ENCODE measurements around the gene PGA5. TPM values are rescaled to one million over a fixed set of nuclear protein-coding genes. Genes with fewer than 3 reads are reported as not detected.
"Not testable (repeated sequence)": the region's sequence is repeated elsewhere in the genome, so short reads cannot be mapped to it uniquely, and the experiment has no call there.

The PGA5 gene
- total RNA-seq, 4 donors from 2014 or later = not detected

DNA sequence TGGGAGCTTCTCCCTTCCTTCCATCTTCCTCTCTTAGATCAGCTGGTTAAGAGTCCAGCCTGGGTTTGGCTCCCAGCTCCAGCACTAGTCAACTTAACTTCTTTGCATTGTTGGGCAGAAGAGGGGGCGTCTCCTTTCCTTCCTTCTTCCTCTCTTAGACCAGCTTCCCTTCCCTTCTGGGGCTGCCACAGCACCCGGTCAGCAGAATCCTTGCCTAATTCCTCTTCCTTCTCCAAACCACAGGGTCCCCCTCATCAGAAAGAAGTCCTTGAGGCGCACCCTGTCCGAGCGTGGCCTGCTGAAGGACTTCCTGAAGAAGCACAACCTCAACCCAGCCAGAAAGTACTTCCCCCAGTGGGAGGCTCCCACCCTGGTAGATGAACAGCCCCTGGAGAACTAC is 551 bp downstream of the PGA5 start:
- H3K9me3 ChIP-seq; H3K4me3 ChIP-seq; H3K4me1 ChIP-seq; intact Hi-C loops (cut with DNase I; ENCODE audit: low total_unique reads); H3K27ac ChIP-seq; H3K36me3 ChIP-seq; DNase-seq; H3K27me3 ChIP-seq: not testable (repeated sequence)

DNA sequence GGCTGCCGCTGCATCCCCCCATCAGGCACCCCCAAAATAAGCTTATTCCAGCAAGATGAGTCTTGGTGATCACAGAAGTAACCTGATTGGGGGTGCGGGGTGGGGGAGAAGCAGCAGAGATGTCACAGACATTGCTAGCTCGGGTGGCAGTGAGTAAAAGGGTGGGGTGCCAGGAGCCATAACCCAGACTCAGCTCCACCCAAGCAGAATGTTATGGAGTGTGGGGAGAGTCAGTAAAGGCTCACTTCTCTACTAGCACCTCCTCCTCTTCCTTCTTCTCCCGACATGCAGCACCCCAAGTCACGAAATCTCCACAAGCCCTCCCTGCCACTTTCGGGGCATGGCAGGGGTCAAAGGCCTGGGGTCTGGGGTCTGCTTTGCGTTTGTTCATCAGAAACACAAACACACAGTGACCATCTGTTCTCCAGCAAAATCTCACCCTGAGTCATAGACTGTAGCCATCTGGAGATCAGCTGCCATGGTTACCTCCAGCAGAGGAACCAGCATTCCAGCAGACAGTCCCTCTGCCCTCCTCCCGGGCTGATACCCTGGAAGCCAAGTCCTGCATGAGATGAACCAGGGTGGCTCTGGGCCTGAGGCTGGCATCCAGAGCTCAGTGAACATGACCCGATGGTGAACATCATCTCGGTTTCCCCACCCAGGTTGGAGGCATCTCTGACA is 4.4 kb downstream of the PGA5 start:
- DNase-seq; intact Hi-C loops (cut with DNase I; ENCODE audit: low total_unique reads); H3K27ac ChIP-seq; H3K9me3 ChIP-seq; H3K36me3 ChIP-seq; H3K4me1 ChIP-seq; H3K27me3 ChIP-seq; H3K4me3 ChIP-seq: not testable (repeated sequence)

DNA sequence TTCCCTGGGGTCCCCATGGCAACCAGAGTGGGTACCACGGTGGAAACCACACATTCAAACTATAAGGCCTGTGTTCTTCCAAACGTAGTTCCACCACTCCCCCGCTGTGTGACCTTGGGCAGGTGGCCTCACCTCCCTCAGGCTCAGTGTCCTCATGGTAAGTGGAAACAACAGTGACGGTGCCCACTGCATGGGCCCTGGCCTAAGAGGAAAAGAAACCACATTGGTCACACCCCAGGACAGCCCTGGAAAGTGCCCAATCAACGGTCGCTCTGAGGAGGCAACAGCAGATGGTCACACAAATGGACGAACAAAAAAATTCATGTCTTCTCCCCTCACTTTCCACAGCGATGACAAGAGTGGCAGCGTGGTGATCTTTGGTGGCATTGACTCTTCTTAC is 7.1 kb downstream of the PGA5 start:
- H3K36me3 ChIP-seq; H3K4me1 ChIP-seq; H3K4me3 ChIP-seq; H3K27ac ChIP-seq; DNase-seq; intact Hi-C loops (cut with DNase I; ENCODE audit: low total_unique reads); H3K27me3 ChIP-seq; H3K9me3 ChIP-seq: not testable (repeated sequence)

DNA sequence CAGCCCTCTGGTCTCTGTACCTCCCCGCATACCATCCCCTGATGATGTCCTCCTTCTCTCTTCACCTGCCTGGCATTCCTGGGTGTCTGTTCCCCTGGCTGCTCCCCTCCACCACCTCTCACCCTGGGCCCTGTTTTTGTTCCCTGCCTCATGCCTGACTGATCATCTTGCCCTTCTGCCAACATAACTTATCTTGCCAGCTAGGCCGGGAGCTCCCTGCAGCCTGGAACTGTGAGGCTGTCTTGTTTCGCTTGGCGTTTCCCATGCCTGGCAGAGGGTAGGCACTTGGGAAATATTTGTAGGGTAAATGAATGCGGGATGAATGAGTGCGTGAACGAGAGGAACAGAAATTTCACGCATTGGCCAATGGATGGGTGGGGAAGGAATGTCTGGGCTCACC is 8.2 kb downstream of the PGA5 start:
- H3K4me1 ChIP-seq; H3K27me3 ChIP-seq; H3K36me3 ChIP-seq; H3K4me3 ChIP-seq; DNase-seq; H3K9me3 ChIP-seq; H3K27ac ChIP-seq; intact Hi-C loops (cut with DNase I; ENCODE audit: low total_unique reads): not testable (repeated sequence)

DNA sequence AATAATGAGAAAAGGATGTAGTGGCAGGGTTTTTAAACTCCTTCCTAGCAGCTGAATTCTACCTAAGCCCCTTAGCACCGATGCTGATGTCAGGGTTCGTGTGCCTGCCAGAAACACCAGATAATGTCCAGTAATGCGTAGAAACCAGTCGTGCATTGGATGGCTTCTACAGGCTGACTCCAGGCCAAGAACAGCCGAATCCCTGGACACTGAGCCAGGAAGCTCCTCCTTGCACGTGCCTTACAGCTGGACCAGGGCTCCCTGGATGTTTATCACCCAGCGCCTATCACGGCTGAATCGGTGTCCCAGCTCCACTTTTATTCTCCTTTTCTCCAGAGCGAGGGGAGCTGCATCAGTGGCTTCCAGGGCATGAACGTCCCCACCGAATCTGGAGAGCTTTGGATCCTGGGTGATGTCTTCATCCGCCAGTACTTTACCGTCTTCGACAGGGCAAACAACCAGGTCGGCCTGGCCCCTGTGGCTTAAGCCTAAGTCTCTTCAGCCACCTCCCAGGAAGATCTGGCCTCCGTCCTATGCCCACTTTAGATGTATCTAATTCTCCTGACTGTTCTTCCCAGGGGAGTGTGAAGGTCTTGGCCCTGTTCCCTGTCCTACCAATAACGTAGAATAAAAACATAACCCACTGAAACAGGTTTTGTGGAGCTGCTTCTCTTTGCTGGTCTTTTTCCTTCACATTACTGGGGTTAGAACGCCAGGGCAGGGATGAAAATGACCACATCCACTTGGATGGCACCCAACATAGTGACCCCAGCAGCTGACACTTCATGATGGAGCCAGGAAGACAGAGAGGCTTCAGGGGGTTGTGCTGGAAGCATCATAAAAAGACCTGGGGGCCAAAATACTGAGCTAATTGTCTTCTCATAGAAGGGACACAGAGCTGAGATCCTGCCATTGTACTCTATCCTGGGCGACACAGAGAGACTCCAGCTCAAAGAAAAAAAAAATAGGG is 10.1 kb downstream of the PGA5 start:
- peak; percentile 49 to 55 for DNase-seq
- intact Hi-C loops (cut with DNase I; ENCODE audit: low total_unique reads); H3K4me1 ChIP-seq; H3K27ac ChIP-seq; H3K36me3 ChIP-seq; H3K9me3 ChIP-seq; H3K4me3 ChIP-seq; H3K27me3 ChIP-seq: not testable (repeated sequence)

DNA sequence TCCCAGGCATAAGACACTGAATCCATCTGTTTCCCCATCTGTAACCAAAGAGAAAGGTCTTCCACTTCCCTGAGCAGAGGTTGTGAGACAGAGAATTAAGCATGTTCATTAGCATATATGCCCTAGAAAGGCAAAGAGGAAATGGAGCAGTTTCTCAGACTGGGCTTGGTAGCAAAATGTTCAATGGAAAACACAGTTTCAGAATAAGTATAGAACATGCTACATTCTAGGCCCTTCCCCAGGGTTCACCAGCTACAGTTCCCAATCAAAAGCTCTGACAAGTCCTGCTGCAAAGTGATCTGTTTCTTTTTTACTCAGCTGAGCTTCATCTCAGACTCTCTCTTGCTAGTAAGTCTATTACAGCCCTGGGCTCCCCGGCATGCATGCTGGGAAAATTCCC is 11.4 kb downstream of the PGA5 start:
- H3K9me3 ChIP-seq; H3K36me3 ChIP-seq; DNase-seq; H3K4me1 ChIP-seq; intact Hi-C loops (cut with DNase I; ENCODE audit: low total_unique reads); H3K27me3 ChIP-seq; H3K27ac ChIP-seq; H3K4me3 ChIP-seq: not testable (repeated sequence)

DNA sequence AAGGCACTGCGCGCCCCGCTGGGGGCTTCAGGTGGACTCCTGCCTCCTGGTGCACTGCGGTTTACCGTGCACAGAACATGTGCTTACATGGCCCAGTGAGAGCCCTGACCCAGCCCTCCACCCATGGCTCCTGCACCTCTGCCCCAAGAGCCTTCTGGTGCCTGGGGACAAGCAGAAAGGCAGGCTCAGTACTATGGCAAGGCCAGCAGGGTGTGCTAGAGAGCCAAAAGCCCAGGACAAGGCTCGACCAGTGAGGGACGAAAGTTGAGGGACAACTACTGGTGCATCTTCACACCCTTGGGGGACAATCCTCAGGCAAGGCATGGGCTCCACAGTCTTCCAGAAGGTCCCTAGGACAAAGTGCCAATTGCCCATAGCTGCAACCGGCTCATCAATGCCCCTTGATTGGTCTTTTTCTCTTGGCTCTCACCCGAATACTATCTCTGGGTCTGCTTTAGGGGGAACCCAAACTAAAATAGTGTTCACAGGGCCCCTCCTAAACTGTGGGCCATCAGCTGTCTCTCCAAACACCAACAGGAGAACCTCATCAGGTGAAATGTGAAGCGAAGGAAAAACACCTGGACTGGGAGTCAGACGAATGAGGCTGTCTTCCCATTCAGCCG is 13.5 kb downstream of the PGA5 start:
- Histone ChIP-seq H3K36me3 (no peaks in the 10 kb centered on the region), H3K4me1 (no peaks in the 10 kb centered on the region), H3K9me3 (no peaks in the 10 kb centered on the region), H3K4me3 (no peak overlapping the region), H3K27ac (no peak overlapping the region), H3K27me3 (no peaks in the 10 kb centered on the region)
- TF ChIP-seq, protein P1, sequence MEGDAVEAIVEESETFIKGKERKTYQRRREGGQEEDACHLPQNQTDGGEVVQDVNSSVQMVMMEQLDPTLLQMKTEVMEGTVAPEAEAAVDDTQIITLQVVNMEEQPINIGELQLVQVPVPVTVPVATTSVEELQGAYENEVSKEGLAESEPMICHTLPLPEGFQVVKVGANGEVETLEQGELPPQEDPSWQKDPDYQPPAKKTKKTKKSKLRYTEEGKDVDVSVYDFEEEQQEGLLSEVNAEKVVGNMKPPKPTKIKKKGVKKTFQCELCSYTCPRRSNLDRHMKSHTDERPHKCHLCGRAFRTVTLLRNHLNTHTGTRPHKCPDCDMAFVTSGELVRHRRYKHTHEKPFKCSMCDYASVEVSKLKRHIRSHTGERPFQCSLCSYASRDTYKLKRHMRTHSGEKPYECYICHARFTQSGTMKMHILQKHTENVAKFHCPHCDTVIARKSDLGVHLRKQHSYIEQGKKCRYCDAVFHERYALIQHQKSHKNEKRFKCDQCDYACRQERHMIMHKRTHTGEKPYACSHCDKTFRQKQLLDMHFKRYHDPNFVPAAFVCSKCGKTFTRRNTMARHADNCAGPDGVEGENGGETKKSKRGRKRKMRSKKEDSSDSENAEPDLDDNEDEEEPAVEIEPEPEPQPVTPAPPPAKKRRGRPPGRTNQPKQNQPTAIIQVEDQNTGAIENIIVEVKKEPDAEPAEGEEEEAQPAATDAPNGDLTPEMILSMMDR (IDR thresholded peaks at IDR 0.05) = peak; percentile 35 to 71 (median 56)
- TF ChIP-seq POLR2A (IDR thresholded peaks at IDR 0.05) = no peak
- intact Hi-C loops (cut with DNase I; ENCODE audit: low total_unique reads) = no loop called here
- peak; percentile 34 to 46 for DNase-seq

Data from uterus (tissue), 4 donors.